Measurements from ENCODE around the gene CAMTA2.

Gene CAMTA2

GRCh38 chr17:4986951-4987766, at the start of gene CAMTA2:
CAMTA2 (minus strand) TSS chr17:4987675; CDS start chr17:4986222, 1,453 bp downstream.
- TF ChIP-seq CTCF (IDR thresholded peaks at IDR 0.05; ENCODE audit: low read depth, low read length) = peak; percentile 51
- no peak for DNase-seq (ENCODE audit: extremely low read depth, low read depth)

GRCh38 chr17:5035315-5035714, 47.8 kb upstream of the CAMTA2 start, which contains the start of gene SLC52A1:
SLC52A1 (minus strand) TSS chr17:5035426; CDS start chr17:5034606, 820 bp downstream.
- no peak for TF ChIP-seq CTCF (IDR thresholded peaks at IDR 0.05; ENCODE audit: low read depth, low read length)
- no peak for DNase-seq (ENCODE audit: extremely low read depth, low read depth)

- no peak for DNase-seq (ENCODE audit: extremely low read depth, low read depth)
- TF ChIP-seq CTCF (IDR thresholded peaks at IDR 0.05; ENCODE audit: low read depth, low read length) = no peak
Observed at GRCh38 chr17:5034651-5035050, 47.2 kb upstream of the CAMTA2 start.

GRCh38 chr17:5034063-5034462, 46.6 kb upstream of the CAMTA2 start:
- no peak for DNase-seq (ENCODE audit: extremely low read depth, low read depth)
- no peak for TF ChIP-seq CTCF (IDR thresholded peaks at IDR 0.05; ENCODE audit: low read depth, low read length)

GRCh38 chr17:5033352-5034015, 46.0 kb upstream of the CAMTA2 start:
- DNase-seq (ENCODE audit: extremely low read depth, low read depth) = no peak
- TF ChIP-seq CTCF (IDR thresholded peaks at IDR 0.05; ENCODE audit: low read depth, low read length) = no peak

GRCh38 chr17:5032865-5033264, 45.4 kb upstream of the CAMTA2 start:
- no peak for TF ChIP-seq CTCF (IDR thresholded peaks at IDR 0.05; ENCODE audit: low read depth, low read length)
- no peak for DNase-seq (ENCODE audit: extremely low read depth, low read depth)

Data from AG09319 (cell line).